Measurements from ENCODE around the gene ZNF785.
"Not testable (repeated sequence)": the region's sequence is repeated elsewhere in the genome, so short reads cannot be mapped to it uniquely, and the experiment has no call there.

Gene ZNF785

DNA sequence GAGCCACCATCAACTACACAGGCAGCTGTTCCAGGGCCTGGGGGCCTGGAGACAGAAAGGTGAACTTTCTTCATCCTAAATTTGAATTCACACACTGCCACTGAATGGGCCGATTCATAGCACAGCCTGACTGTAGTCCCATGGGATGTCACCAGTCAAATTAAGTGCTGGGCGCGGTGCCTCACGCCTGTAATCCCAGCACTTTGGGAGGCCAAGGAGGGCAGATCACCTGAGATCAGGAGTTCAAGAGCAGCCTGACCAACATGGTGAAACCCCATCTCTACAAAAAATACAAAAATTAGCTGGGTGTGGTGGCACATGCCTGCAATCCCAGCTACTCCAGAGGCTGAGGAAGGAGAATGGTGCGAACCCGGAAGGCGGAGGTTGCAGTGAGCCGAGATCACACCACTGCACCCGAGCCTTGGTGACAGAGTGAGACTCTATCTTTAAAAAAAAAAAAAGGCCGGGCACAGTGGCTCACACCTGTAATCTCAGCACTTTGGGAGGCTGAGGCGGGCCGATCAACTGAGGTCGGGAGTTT, 45.4 kb downstream of the ZNF785 start:
- DNase-seq (ENCODE audit: low spot score) = not testable (repeated sequence)

DNA sequence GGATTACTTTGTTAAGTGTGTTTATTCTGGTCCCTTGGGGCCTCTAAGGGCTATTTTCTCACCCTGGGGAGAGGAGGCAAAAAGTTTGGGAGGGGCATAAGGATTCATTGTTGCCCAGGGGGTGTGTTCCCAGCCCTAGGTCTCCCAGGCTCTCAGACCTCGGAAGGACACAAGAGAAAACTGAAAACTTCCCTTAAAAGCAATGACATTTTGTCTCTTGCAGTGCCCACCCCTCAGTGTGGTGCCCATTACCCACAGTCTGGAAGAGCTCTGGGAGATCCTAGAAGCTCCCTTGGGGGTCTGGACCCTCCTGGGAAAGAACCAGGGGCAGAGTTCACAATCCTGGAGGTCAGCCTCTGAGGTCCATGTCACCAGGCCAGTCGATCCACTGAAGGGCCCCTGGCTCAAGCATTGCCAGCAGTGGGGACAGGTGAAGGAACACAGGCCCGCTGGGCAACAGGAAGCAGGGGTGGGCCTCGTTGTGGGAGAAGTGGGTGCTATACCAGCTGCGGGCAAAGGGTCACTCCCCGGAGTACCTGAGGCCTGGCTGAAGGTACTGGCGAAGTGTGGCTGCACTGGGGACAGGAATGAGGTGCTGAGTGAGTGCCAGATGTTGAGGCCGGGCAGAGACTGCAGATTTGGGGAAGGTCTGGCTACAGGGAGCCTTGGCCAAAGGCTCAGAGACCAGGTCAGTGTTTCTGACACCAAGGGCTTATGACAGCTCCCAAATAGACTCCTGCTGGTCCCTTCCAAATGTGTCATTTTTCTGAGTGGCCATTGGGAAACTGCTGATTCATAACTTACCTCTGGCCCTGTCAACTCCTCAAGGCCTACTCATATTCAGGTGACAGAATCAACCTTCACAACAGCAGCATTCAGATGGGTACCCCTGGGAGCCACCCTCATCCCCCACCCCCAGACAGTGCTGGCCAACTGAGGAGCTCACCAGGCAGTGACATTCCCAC, 46.2 kb downstream of the ZNF785 start:
- DNase-seq (ENCODE audit: low spot score) = no peak

DNA sequence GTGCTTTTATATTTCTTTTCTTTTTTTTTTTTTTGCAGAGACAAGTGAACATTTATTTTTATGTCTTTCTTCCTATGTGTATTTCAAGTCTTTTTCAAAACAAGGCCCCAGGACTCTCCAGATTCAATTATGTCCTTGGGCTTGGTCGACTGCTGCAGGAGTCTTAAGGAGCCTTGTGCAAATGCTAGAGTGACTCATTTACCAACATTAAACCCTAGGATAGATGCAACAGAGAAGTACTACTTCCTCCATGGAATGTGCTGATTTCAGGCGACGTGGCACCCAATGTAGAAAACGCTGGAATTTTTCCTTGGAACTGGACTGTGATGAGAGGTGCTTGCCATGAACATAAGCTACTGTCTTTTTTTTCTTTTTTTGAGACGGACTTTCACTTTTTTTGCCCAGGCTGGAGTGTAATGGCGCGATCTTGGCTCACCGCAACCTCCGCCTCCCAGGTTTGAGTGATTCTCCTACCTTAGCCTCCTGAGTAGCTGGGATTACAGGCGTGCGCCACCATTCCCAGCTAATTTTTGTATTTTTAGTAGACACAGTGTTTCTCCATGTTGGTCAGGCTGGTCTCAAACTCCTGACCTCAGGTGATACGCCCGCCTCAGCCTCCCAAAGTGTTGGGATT, 49.0 kb downstream of the ZNF785 start:
- not testable (repeated sequence) for DNase-seq (ENCODE audit: low spot score)

DNA sequence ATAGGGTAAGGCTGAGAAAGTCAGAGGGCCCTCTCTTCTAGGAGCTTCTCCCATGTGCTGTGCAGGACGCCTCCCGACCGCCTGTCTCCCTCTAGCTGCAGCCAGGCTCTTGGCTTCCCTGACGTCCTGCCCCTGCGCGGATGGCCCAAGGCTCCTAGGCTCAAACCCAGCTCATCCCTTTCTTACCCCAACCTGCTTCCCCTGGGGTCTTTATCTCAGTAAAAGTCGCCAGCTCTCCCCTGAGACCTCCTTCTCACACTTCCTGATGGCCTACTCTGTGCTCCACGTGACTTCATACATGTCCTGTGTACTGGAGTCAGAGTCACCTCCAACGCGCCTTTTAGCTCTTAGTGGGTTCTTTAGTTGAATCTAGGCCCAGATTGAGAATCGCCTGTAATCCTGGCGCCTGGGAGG, 49.7 kb downstream of the ZNF785 start:
- DNase-seq (ENCODE audit: low spot score) = peak; percentile 83

DNA sequence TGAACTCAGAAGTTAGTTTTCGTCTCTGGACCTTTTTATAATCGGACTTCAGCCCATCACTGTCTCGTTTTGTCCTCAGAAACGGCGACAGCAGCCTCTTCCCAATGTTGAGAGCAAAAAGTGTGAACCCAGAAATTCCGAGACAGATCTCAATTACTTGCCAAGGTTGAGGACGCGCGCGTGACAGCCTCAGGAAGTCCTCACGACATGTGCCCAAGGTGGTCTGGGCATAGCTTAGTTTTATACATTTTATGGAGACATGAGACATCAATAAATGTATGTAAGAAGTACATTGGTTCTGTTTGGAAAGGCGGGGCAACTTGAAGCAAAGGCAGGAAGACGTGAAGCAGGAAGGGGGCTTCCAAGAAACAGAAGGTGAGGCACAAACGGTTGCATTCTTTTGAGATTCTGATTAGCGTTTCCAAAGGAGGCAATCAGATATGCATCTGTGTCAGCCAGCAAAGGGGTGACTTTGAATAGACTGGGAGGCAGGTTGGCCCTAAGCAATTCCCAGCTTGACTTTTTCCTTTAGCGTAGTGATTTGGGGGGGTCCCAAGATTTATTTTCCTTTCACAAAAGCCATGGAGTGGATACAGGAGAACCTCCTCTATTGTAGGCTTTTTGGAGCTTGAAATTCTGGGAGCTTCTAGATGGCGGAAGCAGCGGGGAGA, 50.3 kb downstream of the ZNF785 start:
- DNase-seq (ENCODE audit: low spot score) = no peak

DNA sequence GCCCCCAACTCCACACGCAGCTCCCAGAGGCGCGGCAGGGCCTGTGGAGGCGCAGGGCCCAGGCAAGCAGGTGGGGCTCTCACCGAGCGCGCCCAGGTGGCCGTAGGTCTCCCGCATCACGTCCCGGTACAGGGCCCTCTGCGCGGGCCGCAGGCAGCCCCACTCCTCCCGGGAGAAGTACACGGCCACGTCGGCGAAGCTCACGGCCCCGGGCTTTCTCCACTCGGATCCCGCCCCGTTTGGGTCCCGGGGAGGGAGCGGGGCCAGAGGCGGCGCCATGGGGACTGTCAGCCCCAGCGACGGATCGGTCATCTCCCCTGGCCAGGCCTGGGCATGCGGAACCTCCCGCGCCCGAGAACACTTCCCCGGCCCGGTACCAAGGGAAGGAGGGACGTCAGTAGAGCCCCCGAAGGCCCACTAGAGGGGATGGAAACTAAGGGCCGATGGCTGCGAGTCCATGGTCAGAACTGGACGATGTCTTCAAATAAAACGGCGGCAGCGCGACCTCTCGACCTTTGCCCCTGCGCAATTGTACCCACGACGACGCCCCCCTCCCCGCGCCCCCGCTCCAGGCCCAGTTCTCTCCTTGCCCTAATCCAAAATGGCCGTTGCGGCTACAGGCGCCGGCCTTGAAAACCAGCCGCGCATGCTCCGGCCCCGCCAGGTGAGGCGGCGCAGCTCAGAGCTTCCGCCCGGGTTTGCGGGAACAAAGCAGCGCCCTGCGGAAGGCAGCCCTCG, 51.0 kb downstream of the ZNF785 start, which contains the start of gene ZNF747:
TSS of gene ZNF747 (minus strand) at position 491 of the 738 bp plus-strand sequence. CDS start at position 312, 179 bp downstream.
- DNase-seq (ENCODE audit: low spot score) = peak; percentile 89

DNA sequence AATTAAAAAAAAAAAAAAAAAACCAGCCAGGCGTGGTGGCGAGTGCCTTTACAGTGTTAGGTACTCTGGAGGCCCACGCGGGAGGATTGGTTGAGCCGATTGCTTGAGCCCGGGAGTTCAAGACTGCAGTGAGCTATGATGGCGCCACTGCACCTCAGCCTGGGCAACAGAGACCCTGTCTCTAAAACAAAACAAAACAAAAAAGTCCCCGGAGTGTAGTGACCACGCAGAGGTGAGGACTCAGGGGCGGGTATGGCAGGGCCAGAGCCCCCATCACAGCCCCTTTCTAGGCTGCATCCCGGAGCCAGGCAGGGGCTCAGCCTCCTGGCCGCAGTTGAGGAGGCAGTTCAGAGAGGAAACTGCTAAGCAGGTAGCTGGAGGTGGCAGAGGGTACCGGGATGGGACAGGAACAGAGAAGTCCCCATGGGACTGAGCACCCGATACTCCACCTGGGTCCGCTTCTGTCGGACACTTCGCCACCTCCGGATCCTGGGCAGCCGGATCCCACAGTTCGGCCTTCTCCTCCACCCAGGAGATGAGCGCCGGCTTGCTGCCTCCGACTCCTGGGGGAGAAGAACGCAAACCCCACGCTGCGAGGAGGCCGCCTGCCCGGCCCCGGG, 51.6 kb downstream of the ZNF785 start:
- no peak for DNase-seq (ENCODE audit: low spot score)

DNA sequence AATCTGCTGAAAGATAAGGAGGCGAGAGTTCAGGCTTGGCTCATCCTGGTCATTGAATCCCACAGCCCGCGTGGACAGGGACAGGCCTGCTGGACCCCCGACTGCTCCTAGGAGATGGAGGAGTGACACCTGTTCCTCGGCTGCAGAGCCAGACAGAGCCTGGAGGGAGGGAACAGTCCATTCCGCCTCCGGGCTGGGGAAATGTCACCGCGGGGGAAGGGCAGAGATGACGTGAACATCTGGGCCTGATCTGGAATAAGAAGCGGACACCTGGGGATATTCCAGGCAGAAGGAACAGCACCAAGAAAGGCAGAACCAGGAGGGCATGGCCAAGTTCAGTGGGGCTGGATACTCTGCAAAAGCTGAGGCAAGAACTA, 52.4 kb downstream of the ZNF785 start:
- no peak for DNase-seq (ENCODE audit: low spot score)

DNA sequence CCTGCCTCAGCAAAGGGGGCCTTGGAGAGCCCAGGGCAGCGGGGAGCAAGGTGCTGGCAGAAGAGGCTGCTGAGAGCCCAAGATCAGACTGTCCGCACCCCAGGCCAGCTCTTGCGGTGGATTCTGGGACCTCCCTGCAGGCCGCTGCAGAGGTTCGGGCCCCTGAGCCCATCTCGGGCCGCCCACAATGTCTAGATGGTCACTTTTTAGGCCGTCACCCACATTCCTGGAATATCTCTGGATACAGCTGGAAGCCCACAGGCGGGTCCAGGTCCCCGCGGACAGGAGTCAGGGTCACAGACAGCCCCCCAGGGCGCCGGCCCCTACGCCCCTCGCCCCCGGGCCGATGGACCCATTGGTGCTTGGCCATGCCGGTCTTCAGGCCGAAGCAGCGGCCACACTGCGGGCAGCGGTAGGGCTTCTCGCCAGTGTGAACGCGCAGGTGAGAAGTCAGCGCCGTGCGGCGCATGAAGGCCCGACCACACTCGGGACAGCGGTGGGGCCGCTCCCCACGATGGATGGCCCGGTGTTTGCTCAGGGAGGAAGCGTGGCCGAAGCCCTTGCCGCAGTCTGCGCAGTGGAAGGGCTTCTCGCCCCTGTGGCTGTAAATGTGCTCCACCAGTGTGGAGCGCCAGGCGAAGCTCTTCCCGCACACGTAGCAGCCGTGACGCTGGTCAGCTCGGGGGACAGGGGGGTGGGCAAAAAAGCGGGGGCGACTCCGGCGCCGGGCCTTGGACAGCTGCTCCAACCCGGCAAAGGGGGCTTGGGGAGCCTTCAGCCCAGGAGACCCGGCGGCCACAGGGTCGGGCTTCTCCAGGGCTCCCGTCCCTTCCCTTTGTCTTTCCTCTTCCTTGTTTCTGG, 53.0 kb downstream of the ZNF785 start:
- DNase-seq (ENCODE audit: low spot score) = no peak
